ENCODE results near the gene TJP1.

- TF ChIP-seq CTCF (IDR thresholded peaks at IDR 0.05), result no peak
- TF ChIP-seq POLR2AphosphoS5 (IDR thresholded peaks at IDR 0.05), result no peak
Measured at GRCh38 chr15:29826908-29827820, 4.9 kb upstream of the TJP1 start.

Measured in gastroesophageal sphincter (tissue), 3 donors.